ENCODE measurements around the gene MYO15B.

Gene MYO15B

GRCh38 chr17:75558666-75559530 lies 28.7 kb upstream of the MYO15B start:
- no peak for DNase-seq

- DNase-seq: no peak
Observed at GRCh38 chr17:75559958-75560533, 27.6 kb upstream of the MYO15B start.

- no peak for DNase-seq
Observed at GRCh38 chr17:75561927-75562603, 25.5 kb upstream of the MYO15B start.

DNA sequence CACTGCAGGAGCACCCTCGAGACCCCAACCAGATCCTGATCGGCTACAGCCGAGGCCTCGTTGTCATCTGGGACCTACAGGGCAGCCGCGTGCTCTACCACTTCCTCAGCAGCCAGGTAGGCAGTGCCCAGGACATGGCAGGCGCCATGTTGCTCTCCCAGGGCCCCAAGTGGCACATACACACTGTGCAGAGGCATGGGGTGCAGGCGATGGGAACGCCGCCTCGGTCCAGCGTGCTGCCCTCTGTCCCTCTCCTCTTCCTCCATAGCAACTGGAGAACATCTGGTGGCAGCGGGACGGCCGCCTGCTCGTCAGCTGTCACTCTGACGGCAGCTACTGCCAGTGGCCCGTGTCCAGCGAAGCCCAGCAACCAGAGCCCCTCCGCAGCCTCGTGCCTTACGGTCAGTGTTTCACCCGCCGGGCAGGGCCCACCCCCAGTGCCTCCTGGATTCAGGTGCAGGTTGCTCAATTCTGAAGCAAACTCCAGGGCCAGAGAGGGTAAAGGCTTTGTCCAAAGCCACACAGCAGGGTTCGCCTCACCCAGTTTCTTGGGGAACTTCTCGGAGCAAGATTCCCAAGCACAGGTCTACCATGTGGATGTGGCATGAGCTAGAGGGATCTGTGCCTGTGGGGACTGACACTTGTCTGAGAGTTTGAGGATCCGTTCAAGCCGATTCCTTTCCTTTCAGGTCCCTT lies 24.4 kb upstream of the MYO15B start:
- no peak for DNase-seq

- no peak for DNase-seq
Observed at GRCh38 chr17:75564195-75564594, 23.4 kb upstream of the MYO15B start.

DNA sequence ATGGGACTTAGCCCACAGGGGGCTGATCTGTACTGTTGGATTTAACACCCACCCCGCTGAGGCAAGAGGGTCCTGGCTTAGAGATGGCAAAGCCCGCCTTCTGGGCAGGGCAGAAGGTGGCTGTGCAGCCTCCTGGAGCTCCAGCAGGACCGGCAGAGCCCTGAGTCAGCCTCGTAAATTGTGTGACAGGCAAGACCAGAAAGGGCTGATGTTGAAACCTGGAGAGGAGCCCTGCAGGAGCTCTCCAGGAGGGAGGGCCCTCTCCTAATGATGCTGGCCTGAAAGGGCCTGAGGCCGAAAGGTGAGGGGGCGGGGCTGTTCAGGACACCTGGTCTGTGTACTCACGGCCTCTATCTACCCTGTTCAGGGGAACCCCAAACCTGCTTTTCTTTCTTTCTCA lies 22.5 kb upstream of the MYO15B start:
- no peak for DNase-seq

DNA sequence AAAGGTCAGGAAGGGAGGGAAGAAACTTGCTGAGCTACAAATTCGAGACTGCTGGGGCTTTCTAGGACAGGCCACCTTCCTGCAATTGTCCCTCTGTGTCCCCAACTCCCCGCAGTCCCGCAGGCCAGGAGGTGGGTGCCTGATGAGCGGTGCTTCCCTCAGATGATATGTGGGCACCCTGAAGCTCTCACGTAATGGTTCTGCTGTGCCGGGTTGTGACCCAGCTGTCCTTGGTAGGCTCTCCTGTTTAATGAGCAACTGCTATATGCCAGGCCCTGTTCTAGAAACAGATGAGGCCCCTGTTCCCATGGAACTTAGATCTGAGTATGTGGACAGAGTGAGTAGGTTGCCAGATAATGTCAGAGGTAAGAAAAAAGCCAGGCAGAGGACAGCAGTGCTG lies 22.0 kb upstream of the MYO15B start:
- DNase-seq: no peak

DNA sequence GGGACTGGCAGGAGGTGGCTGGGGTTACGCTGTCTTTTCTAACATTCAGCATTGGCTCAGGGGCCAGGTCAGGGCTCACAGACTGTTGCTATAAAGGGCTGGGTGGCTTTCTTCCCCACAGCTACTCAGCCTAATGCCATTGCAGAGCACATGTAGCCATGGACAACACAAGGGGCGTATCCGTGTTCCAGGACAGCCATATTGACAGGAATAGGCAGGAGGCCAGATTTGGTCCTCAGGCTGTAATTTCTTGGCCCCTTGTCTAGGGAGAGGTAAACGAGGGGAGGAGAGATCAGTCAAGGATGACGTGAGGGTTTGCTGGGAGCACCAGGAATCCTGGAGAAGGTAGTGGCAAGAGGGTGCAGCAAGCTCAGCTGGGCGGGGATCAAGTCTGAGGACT lies 21.2 kb upstream of the MYO15B start:
- DNase-seq: no peak

DNA sequence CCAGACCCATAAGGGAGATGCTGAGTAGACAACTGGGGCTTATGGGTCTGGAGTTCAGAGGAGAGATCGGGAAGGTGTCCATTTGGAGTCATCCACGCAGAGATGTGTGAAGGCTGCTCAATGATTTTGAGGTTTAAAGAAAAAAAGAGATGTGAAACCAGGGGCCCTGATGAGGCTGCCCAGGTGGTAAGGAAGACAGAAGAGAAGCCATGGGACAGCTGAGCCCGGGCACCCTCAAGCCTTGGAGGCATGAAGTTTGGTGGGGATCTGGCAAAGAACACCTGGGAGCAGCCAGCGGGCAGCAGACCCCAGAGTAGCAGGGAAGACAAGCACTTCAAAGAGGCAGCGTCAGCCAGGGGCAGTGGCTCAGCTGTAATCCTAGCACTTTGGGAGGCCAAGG lies 20.8 kb upstream of the MYO15B start:
- DNase-seq: no peak

DNA sequence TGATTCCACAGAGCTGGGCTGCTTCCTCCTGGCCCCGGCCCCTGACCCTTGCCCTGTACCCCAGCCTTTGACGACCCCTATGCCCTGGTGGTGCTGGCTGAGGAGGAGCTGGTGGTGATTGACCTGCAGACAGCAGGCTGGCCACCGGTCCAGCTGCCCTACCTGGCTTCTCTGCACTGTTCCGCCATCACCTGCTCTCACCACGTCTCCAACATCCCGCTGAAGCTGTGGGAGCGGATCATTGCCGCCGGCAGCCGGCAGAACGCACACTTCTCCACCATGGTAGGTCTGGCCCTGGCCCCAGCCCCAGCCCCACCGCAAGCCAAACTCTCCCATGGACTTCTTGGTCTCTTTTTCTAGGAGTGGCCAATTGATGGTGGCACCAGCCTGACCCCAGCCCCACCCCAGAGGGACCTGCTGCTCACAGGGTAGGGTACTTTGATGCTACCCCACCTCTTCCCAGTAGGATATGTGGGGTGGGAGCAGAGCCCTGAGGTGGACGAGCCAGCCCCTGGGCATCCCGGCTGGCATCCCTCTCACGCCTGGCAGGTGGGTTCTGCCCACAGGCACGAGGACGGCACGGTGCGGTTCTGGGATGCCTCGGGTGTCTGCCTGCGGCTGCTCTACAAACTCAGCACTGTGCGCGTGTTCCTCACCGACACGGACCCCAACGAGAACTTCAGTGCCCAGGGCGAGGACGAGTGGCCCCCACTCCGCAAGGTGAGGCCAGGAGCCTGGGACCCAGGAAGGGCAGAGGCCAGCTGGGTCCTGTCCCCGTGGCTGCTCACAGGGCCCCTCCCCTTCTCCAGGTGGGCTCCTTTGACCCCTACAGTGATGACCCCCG lies 19.0 kb upstream of the MYO15B start:
- DNase-seq: no peak

DNA sequence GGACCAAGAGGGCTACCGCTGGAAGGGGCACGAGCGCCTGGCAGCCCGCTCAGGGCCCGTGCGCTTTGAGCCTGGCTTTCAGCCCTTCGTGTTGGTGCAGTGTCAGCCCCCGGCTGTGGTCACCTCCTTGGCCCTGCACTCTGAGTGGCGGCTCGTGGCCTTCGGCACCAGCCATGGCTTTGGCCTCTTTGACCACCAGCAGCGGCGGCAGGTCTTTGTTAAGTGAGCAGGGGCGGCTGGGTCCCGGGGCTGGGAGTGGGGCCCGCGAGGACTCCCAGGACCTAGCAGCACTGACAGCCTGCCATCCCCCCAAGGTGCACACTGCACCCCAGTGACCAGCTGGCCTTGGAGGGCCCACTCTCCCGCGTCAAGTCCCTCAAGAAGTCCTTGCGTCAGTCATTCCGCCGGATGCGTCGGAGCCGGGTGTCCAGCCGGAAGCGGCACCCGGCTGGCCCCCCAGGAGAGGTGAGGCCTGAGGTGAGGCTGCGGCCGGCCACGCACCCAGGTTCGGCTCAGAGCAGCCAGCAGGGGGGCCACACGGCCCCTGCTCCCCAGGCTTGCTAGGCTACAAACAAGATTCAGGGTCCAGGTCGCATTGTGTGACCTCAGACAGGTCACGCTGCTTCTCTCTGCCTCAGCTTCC lies 17.4 kb upstream of the MYO15B start:
- no peak for DNase-seq

DNA sequence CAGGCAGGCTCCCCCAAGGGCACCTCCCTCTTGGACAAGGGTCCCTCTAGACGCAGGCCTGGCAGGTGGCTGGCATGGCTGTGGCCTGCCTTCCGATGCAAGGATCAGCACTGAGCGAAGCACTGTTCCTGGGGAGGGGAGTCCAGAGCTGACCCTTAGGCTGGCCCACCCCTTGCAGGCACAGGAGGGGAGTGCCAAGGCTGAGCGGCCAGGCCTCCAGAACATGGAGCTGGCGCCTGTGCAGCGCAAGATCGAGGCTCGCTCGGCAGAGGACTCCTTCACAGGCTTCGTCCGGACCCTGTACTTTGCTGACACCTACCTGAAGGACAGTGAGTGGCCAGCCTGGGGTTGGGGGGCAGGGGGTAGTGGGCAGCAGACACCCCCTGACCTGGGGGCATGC lies 16.8 kb upstream of the MYO15B start:
- DNase-seq: no peak

DNA sequence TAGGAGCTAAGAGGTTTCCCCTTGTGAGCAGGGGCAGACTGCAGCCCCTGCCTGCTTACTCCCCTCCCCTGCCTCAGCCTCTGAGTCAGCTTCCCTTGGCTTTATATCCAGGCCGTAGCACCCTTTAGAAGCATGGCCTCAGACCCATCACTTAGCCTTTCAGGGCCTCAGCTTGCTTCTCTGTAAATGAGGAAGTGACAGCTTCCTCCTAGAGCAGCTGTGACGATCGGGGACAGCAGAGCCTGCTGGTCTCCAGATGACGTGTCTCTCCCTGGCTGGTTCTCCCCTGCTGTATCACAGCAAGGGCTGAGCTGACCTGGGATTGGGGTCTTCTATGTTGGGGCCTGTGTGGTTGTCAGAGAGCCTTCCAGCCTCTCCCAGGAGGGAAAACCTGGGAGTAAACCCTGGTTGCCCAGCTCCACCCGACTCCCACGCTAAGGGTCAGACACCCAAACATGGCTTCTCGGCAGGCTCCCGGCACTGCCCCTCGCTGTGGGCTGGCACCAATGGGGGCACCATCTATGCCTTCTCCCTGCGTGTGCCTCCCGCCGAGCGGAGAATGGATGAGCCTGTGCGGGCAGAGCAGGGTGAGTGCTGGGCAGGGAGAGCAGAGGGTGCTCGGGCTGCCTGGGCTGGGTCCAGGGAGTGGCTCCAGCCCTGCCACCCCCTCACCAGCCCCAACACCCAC lies 16.3 kb upstream of the MYO15B start:
- DNase-seq: peak in 20 of 58 donors; percentile 1 to 60 (median 21)

GRCh38 chr17:75571885-75572215 lies 15.8 kb upstream of the MYO15B start:
- DNase-seq: no peak

DNA sequence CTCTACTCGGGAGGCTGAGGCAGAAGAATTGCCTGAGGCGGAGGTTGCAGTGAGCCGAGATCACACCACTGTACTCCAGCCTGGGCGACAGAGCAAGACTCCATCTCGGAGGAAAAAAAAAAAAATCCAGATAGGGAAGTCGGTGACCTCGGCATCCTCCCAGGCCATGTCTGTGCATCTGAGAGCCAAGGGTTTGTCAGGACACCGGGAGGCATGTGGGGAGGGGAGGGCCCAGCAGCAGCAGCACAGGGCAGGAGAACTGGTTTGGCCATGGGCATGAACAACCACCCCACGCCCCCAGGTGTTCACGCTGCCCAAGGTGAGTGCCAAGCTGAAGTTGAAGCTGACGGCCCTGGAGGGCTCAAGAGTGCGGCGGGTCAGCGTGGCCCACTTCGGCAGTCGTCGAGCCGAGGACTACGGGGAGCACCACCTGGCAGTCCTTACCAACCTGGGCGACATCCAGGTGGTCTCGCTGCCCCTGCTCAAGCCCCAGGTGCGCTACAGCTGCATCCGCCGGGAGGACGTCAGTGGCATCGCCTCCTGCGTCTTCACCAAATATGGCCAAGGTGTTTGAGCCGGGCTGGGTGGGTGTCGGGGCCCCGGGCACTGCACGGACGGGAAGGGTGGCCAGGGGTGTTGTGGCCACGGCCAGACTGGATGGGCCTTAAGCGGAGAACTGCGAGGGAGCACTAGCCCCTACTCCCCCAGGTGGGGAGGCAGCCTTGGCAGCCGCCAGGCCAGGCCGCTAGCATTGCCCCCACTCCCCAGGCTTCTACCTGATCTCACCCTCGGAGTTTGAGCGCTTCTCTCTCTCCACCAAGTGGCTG lies 14.7 kb upstream of the MYO15B start:
- no peak for DNase-seq

DNA sequence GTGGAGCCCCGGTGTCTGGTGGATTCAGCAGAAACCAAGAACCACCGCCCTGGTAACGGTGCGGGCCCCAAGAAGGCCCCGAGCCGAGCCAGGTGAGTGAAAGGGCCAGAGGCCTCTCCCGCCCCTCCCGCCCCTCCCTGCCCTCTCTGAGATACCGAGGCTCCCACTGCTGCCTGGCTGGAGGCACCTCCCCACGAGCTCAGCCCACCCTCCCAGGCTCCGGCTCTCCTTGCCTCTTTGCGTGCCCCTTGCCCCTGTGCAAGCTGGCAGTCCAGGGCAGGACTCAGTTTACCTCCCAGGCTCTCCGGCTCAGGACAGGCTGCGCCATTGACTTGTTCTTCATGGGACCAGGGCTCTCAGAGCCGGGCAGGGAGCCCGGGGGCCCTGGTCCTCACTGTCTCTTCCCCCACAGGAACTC lies 14.1 kb upstream of the MYO15B start:
- DNase-seq: no peak

DNA sequence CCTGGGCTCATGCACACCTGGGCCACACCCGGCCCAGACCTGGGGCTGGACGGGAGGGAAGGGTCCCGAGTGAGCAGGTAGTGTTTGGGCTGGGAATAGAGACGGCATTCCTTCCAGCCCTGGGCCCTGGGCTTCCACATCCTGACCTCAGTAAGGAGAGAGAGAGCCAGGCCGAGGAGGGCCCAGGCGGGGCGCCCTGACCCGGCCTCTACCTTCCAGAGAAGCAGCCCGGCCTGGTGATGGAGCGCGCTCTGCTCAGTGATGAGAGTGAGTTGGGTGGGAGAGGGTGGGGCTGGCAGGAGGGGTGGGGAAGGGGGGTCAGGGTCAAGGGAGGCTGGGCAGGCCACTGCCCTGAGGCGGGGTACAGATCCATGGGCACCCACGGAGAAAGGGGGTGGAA lies 13.6 kb upstream of the MYO15B start:
- DNase-seq: no peak

GRCh38 chr17:75574404-75575036 lies 13.1 kb upstream of the MYO15B start:
- DNase-seq: no peak

- DNase-seq: no peak
Observed at GRCh38 chr17:75575197-75575596, 12.4 kb upstream of the MYO15B start.

All from anterior cingulate cortex (tissue), 58 donors.